Endodermal cell (in vitro differentiated cells): ENCODE data around the gene DGKQ. TPM values are rescaled to one million over a fixed set of nuclear protein-coding genes. Genes with fewer than 3 reads are reported as not detected.

Experiments used
- DNase-seq: peaks from one replicate; pipeline ENCODE4 v3.0.0-alpha.2; 2017
- H3K27ac ChIP-seq: 2 replicates; pipeline ENCODE4 v1.5.1; 2013; ENCODE audit warnings: mild to moderate bottlenecking, low read depth, low read length, moderate library complexity
- H3K27me3 ChIP-seq: 2 replicates; pipeline ENCODE4 v1.6.1; 2013; ENCODE audit warnings: mild to moderate bottlenecking, low read length, moderate library complexity; ENCODE audit not compliant: insufficient read depth, control insufficient read depth, poor library complexity, severe bottlenecking
- H3K36me3 ChIP-seq: 2 replicates; pipeline ENCODE4 v1.7.0; 2013; ENCODE audit warnings: mild to moderate bottlenecking, low read length, moderate library complexity; ENCODE audit not compliant: control insufficient read depth, insufficient read depth
- H3K4me1 ChIP-seq: one replicate; pipeline ENCODE4 v1.7.0; 2013; ENCODE audit warnings: low read length; ENCODE audit not compliant: control insufficient read depth, insufficient read depth
- H3K4me3 ChIP-seq: 2 replicates; pipeline ENCODE4 v1.5.1; 2013; ENCODE audit warnings: mild to moderate bottlenecking, low read length, moderate library complexity
- H3K9ac ChIP-seq: 2 replicates; pipeline ENCODE4 v1.6.1; 2013; ENCODE audit warnings: mild to moderate bottlenecking, low read length, moderate library complexity; ENCODE audit not compliant: poor library complexity, severe bottlenecking; ENCODE audit errors: extremely low read depth
- H3K9me3 ChIP-seq: 2 replicates; pipeline ENCODE4 v1.6.1; 2013; ENCODE audit warnings: mild to moderate bottlenecking, low read length, moderate library complexity; ENCODE audit not compliant: control insufficient read depth
- H3K27ac Mint-ChIP-seq: 2 replicates; pipeline ENCODE4 v1.8.0; 2020; ENCODE audit warnings: mixed read lengths
- H3K27me3 Mint-ChIP-seq: 2 replicates; pipeline ENCODE4 v1.8.0; 2021; ENCODE audit warnings: mild to moderate bottlenecking, mixed read lengths; ENCODE audit not compliant: insufficient read depth
- H3K36me3 Mint-ChIP-seq: 2 replicates; pipeline ENCODE4 v1.8.0; 2020; ENCODE audit warnings: low read depth, mixed read lengths
- H3K4me1 Mint-ChIP-seq: 2 replicates; pipeline ENCODE4 v1.8.0; 2020; ENCODE audit warnings: mixed read lengths
- H3K4me3 Mint-ChIP-seq: 2 replicates; pipeline ENCODE4 v1.8.0; 2020; ENCODE audit warnings: mild to moderate bottlenecking, moderate library complexity, mixed read lengths
- H3K9me3 Mint-ChIP-seq: 2 replicates; pipeline ENCODE4 v1.8.0; 2020; ENCODE audit warnings: mild to moderate bottlenecking, mixed read lengths
- CTCF ChIP-seq: fragments of 200-600 bp; sonication (generic); conservative IDR thresholded peaks from 2 replicates; pipeline ENCODE4 v1.5.0; 2021; ENCODE audit warnings: antibody characterized with exemption, mild to moderate bottlenecking
- WGBS, 2 experiments: methylation state at CpG; one replicate each; pipeline versions ENCODE4 v1.1.5 to v1.1.7; 2013; ENCODE audit warnings: missing lambda C conversion rate in 2 of 2, mixed read lengths in 1 of 2; ENCODE audit not compliant: insufficient coverage in 1 of 2, insufficient read length in 1 of 2; 5-methylcytosine and 5-hydroxymethylcytosine counted together
- total RNA-seq, 2 donors: library from RNA; stranded (reverse); fragmentation: NEBNext Ultra II Directional in 1 of 2; extraction: Animal tissue kit (Norgen Biotek cat#: 25700) in 1 of 2; gene quantifications; 2 replicates in 1 of 2; 3 replicates in 1 of 2; pipeline ENCODE4 v1.2.1, GENCODE V29; 2021

DGKQ gene
- total RNA-seq, 2 donors from 2014 or later = 26.3 to 31.1 TPM

DNA sequence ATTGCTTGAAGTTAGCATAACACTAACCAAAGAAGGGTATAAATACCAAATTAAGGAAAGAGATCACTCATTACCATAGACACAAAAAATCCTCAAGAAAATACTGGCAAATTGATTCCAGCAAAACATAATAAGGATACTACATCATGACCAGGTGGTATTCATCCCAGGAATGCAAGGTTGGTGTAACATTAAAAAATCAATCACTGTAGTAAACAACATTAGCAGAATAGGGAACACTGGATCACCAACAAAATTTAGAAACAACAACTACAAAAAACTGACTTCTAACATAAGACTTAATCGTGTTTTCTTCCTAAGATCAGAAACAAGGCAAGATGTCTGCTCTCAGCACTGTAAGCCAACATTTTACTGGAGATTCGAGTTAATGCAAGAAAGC is 55.4 kb downstream of the DGKQ start:
- Histone ChIP-seq H3K4me1 (no peaks in the 10 kb centered on the region), H3K4me3 (no peak overlapping the region), H3K9me3 (peaks cover 3% of the 10 kb centered on the region), H3K27me3 (no peaks in the 10 kb centered on the region), H3K36me3 (peaks cover 5% of the 10 kb centered on the region), H3K9ac (no peak overlapping the region), H3K27ac (no peak overlapping the region)
- no peak overlapping the region for H3K27ac Mint-ChIP-seq
- no peaks in the 10 kb centered on the region for H3K27me3 Mint-ChIP-seq
- WGBS, 2 experiments = 83 to 97% methylated on average over 2 of the region's 2 CpGs
- H3K9me3 Mint-ChIP-seq = no peaks in the 10 kb centered on the region
- H3K4me1 Mint-ChIP-seq = peaks cover 10% of the 10 kb centered on the region
- no peak overlapping the region for H3K4me3 Mint-ChIP-seq
- H3K36me3 Mint-ChIP-seq = peaks cover 12% of the 10 kb centered on the region
- no peak for DNase-seq
- TF ChIP-seq CTCF = no peak

GRCh38 chr4:917466-917865 is 55.9 kb downstream of the DGKQ start:
- WGBS, 2 experiments = 93% methylated on average over 7 of the region's 7 CpGs; no CpG with 5 or more reads in 1 of the 2 experiments
- no peaks in the 10 kb centered on the region for H3K27me3 Mint-ChIP-seq
- no peaks in the 10 kb centered on the region for H3K9me3 Mint-ChIP-seq
- H3K27ac ChIP-seq = no peak overlapping the region
- H3K9ac ChIP-seq = no peak overlapping the region
- H3K36me3 ChIP-seq = peaks cover 7% of the 10 kb centered on the region
- peaks cover 3% of the 10 kb centered on the region for H3K9me3 ChIP-seq
- H3K4me1 ChIP-seq = no peaks in the 10 kb centered on the region
- H3K4me1 Mint-ChIP-seq = peaks cover 10% of the 10 kb centered on the region
- peaks cover 9% of the 10 kb centered on the region for H3K36me3 Mint-ChIP-seq
- no peaks in the 10 kb centered on the region for H3K27me3 ChIP-seq
- H3K4me3 Mint-ChIP-seq = no peak overlapping the region
- TF ChIP-seq CTCF = no peak
- no peak for DNase-seq
- no peak overlapping the region for H3K4me3 ChIP-seq
- H3K27ac Mint-ChIP-seq = no peak overlapping the region

DNA sequence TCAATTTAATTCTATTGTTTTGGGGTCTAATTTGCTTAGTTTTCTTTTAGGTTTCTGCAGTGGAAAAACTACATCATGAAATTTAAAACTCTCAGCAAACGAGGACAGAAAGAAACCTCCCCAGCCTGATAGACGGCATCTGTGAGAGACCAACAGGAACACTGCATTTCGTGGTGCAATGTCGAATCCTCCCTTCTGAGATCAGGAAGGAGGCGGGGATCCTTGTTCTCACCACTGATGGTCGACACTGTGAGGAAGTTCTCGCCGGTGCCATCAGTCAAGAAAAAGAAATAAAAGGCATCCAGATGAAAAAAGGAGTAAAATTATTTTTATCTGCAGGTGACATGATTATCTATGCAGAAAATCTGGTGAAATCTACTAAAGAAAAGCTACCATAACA is 57.8 kb downstream of the DGKQ start:
- no peak overlapping the region for H3K9ac ChIP-seq
- no peaks in the 10 kb centered on the region for H3K27me3 ChIP-seq
- peaks cover 13% of the 10 kb centered on the region for H3K36me3 ChIP-seq
- WGBS, 2 experiments = 72 to 74% methylated on average over 8 of the region's 8 CpGs
- no peak for TF ChIP-seq CTCF
- H3K9me3 ChIP-seq = peaks cover 3% of the 10 kb centered on the region
- peak; percentile 61 for DNase-seq
- H3K27ac ChIP-seq = no peak overlapping the region
- Mint-ChIP-seq H3K36me3 (peaks cover 15% of the 10 kb centered on the region), H3K4me1 (peaks cover 10% of the 10 kb centered on the region), H3K27ac (peak overlapping the region; percentile 65), H3K9me3 (no peaks in the 10 kb centered on the region), H3K27me3 (no peaks in the 10 kb centered on the region), H3K4me3 (no peak overlapping the region)
- H3K4me3 ChIP-seq = no peak overlapping the region
- no peaks in the 10 kb centered on the region for H3K4me1 ChIP-seq
